GM12872 (cell line): ENCODE results near the gene GP1BB.

Source experiments
- TF ChIP-seq, protein P1 (sequence below): IDR thresholded peaks from 3 replicates; pipeline ENCODE4 v1.5.1; 2011; ENCODE audit warnings: low read depth, mild to moderate bottlenecking, low read length, moderate library complexity; ENCODE audit not compliant: insufficient read depth

The GP1BB gene

GRCh38 chr22:19717691-19718455 is 5.5 kb upstream of the GP1BB start:
- TF ChIP-seq, protein P1, sequence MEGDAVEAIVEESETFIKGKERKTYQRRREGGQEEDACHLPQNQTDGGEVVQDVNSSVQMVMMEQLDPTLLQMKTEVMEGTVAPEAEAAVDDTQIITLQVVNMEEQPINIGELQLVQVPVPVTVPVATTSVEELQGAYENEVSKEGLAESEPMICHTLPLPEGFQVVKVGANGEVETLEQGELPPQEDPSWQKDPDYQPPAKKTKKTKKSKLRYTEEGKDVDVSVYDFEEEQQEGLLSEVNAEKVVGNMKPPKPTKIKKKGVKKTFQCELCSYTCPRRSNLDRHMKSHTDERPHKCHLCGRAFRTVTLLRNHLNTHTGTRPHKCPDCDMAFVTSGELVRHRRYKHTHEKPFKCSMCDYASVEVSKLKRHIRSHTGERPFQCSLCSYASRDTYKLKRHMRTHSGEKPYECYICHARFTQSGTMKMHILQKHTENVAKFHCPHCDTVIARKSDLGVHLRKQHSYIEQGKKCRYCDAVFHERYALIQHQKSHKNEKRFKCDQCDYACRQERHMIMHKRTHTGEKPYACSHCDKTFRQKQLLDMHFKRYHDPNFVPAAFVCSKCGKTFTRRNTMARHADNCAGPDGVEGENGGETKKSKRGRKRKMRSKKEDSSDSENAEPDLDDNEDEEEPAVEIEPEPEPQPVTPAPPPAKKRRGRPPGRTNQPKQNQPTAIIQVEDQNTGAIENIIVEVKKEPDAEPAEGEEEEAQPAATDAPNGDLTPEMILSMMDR: peak; percentile 89

- TF ChIP-seq, protein P1: no peak
These were observed 4.8 kb upstream of the GP1BB start for GRCh38 chr22:19718456-19719049.

DNA sequence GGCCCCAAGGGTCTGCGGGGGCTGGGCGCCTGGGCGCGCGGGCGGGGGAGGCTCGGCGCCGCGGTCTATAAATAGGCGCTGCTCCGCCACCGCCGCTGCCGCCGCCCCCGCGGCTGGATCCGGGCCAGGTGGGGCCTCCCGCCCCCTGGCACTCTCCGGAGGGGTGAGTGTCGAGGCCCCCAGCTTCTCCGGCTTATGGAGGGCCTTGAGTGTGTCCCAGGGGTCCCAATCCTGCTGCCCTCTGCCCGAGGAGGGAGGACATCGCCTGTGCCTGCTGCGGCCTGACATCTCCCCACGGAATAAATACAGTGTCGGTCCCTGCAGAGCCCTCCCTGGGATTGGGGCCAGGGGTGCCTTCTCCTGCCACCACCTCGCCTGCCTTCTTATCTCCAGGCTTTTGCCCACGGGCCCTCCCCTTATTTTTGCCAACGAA is 4.3 kb upstream of the GP1BB start:
- TF ChIP-seq, protein P1: no peak

GRCh38 chr22:19719488-19720021 is 3.8 kb upstream of the GP1BB start:
- TF ChIP-seq, protein P1: no peak

DNA sequence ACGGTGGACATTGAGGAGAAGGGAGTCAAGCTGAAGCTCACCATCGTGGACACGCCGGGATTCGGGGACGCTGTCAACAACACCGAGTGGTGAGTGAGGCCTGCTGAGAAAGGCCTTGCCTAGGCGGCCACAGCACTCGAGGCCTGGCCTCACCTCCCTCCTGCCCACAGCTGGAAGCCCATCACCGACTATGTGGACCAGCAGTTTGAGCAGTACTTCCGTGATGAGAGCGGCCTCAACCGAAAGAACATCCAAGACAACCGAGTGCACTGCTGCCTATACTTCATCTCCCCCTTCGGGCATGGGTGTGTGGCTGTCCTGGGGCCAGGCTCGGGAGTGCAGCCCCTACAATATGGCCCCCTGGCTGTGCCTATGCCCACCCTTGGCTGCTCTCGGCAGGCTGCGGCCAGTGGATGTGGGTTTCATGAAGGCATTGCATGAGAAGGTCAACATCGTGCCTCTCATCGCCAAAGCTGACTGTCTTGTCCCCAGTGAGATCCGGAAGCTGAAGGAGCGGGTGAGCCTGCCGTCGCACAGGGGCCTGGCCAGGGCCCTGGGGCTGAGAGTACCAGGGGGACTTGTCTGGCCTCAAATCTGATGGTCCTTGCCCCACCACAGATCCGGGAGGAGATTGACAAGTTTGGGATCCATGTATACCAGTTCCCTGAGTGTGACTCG is 3.0 kb upstream of the GP1BB start:
- TF ChIP-seq, protein P1: no peak

DNA sequence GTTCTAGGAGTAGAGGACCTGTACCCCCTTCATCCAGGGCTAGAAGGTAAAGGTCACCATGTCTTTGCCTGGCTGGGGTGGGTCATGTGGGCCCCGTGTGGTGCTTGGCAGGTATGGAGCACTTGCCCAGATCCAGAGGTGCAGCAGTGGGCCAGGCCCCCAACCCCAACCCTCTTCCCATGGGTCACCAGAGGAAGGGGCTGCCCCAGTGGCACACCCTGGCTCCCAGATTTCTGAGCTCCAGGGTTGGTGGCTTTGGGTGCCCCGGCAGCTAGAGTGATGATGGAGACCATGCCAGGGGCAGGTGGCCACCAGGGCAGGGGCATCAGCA is 2.4 kb upstream of the GP1BB start:
- TF ChIP-seq, protein P1: no peak
